HEK293T (cell line): ENCODE data around the gene DDHD1.

Source experiments
- ARNT ChIP-seq: fragments of 450-650 bp; IDR thresholded peaks from 2 replicates; pipeline ENCODE4 v1.6.1; 2017; ENCODE audit warnings: mild to moderate bottlenecking
- BHLHE40 ChIP-seq: fragments of 450-650 bp; IDR thresholded peaks from 2 replicates; pipeline ENCODE4 v1.6.1; 2016; ENCODE audit warnings: mild to moderate bottlenecking, moderate library complexity, borderline replicate concordance
- CTBP1 ChIP-seq: fragments of 450-650 bp; IDR thresholded peaks from 2 replicates; pipeline ENCODE4 v1.6.1; 2016; ENCODE audit warnings: borderline replicate concordance
- ELF4 ChIP-seq: fragments of 450-650 bp; IDR thresholded peaks from 2 replicates; pipeline ENCODE4 v1.6.1; 2017; ENCODE audit warnings: antibody characterized with exemption
- FOXA1 ChIP-seq: fragments of 450-650 bp; IDR thresholded peaks from 2 replicates; pipeline ENCODE4 v1.6.1; 2016; ENCODE audit warnings: mild to moderate bottlenecking
- FOXK2 ChIP-seq: fragments of 450-650 bp; IDR thresholded peaks from 2 replicates; pipeline ENCODE4 v1.6.1; 2016; ENCODE audit warnings: mild to moderate bottlenecking
- FOXM1 ChIP-seq: fragments of 450-650 bp; IDR thresholded peaks from 2 replicates; pipeline ENCODE4 v1.6.1; 2017; ENCODE audit warnings: mild to moderate bottlenecking, borderline replicate concordance
- LEF1 ChIP-seq: fragments of 450-650 bp; IDR thresholded peaks from 2 replicates; pipeline ENCODE4 v1.6.1; 2017; ENCODE audit warnings: mild to moderate bottlenecking, borderline replicate concordance
- SP1 ChIP-seq: fragments of 450-650 bp; IDR thresholded peaks from 2 replicates; pipeline ENCODE4 v1.6.1; 2017
- SUZ12 ChIP-seq: fragments of 450-650 bp; IDR thresholded peaks from 2 replicates; pipeline ENCODE4 v1.6.1; 2016; ENCODE audit warnings: mild to moderate bottlenecking
- TARDBP ChIP-seq: fragments of 450-650 bp; IDR thresholded peaks from 2 replicates; pipeline ENCODE4 v1.6.1; 2016
- ZNF384 ChIP-seq: fragments of 450-650 bp; IDR thresholded peaks from 2 replicates; pipeline ENCODE4 v1.6.1; 2016

DNA sequence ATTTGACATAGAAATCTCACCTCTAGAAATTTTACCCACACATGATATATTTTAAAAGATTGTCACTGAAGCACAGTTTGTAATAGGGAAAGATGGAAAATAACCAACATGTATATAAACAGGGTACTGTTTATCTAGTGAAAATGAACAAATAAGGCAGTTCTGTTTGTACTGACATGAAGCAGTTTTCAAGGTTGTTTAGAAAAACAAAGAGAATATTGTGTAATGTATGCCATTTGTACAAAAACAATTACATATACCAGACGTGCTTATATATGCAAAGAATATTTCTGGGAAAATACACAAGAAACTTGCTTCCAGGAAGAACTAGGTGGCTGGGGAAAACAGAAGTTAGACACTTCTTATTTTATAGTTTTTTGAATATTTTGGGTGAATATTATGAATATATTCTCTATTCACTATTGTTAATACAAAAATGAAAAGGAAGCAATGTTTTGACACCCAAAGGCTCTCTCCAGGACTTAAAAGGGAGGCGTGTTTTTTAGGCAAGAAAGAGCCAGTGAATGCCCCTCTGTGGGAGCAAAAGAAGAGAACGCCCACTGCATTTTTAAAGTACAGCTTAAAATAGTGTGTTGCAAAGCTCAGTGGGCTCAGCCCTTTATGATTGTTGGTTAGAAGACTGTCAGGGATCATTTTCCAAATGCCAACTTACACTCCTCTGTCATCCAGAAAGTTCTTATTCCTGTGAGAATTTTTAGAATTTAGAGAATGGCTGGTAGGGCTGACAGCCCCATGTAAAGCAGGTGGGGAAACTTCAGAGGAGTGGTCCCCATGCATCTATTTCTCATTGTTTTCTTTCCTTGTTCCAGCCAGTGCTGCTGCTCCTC, 142.7 kb downstream of the DDHD1 start:
- TF ChIP-seq ELF4 = no peak
- TF ChIP-seq SP1 = no peak
- TF ChIP-seq ARNT = no peak
- TF ChIP-seq FOXA1 = no peak
- no peak for TF ChIP-seq ZNF384
- no peak for TF ChIP-seq FOXM1
- no peak for TF ChIP-seq CTBP1
- no peak for TF ChIP-seq SUZ12
- TF ChIP-seq BHLHE40 = no peak
- TF ChIP-seq LEF1 = no peak
- TF ChIP-seq FOXK2 = no peak
- TF ChIP-seq TARDBP = no peak
